ENCODE measurements around the gene ICAM2.
"Not testable (repeated sequence)": the region's sequence is repeated elsewhere in the genome, so short reads cannot be mapped to it uniquely, and the experiment has no call there.

DNA sequence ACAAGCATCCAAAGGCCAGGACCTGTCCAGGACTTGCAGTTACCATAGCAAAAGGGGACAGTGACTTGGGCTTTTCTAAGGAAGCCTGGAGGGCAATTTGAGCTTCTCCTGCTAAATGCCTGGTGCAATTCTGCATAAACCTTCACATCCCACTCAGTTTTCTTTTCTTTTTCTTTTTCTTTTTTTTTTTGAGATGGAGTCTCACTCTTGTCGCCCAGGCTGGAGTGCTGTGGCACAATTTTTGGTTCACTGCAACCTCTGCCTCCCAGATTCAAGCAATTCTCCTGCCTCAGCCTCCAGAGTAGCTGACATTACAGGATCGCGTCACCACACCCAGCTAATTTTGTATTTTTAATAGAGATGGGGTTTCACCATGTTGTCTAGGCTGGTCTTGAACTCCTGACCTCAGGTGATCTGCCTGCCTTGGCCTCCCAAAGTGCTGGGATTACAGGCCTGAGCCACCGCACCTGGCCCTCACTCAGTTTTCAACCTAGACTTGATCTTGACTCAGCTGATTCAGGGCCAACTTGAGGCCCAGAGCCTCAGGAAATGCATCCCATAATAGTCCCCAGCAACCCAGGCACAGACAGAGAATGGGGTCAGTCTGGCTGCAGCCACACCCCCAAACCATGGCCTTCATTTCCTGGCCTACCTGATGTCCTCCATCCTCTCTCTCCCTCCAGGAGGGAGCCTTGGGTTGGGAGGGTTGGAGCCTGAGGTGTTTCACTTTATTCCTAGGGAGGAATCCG is 13.2 kb downstream of the ICAM2 start:
- TF ChIP-seq, protein P1, sequence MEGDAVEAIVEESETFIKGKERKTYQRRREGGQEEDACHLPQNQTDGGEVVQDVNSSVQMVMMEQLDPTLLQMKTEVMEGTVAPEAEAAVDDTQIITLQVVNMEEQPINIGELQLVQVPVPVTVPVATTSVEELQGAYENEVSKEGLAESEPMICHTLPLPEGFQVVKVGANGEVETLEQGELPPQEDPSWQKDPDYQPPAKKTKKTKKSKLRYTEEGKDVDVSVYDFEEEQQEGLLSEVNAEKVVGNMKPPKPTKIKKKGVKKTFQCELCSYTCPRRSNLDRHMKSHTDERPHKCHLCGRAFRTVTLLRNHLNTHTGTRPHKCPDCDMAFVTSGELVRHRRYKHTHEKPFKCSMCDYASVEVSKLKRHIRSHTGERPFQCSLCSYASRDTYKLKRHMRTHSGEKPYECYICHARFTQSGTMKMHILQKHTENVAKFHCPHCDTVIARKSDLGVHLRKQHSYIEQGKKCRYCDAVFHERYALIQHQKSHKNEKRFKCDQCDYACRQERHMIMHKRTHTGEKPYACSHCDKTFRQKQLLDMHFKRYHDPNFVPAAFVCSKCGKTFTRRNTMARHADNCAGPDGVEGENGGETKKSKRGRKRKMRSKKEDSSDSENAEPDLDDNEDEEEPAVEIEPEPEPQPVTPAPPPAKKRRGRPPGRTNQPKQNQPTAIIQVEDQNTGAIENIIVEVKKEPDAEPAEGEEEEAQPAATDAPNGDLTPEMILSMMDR (conservative IDR thresholded peaks at IDR 0.05; ENCODE audit: low read length) = not testable (repeated sequence)
- TF ChIP-seq EZH2phosphoT487 (IDR thresholded peaks at IDR 0.05; ENCODE audit: borderline replicate concordance) = not testable (repeated sequence)

Measured in Loucy (cell line).